ENCODE measurements around the gene CUX1.

Gene CUX1

DNA sequence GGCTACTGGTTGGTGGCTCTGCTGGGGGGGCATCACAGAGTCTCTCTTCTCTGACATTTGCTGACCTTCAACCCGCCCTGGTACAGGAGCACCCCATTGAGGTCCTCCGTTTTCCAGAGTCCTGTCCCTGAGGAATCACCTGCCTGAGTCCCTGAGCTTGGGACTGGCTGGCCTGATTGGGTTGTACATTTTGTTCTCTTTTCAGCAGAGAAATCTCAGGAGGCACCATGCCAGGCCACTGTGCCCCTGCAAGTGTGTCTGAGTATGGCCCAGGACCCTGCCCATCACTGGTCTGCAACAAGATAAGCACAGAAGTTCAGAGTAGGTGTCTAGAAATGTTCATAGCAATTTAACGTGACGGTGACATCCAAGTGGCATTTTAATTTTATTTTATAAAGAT is 131.2 kb downstream of the CUX1 start:
- no peak for DNase-seq (ENCODE audit: low read depth)
- TF ChIP-seq, protein P1, sequence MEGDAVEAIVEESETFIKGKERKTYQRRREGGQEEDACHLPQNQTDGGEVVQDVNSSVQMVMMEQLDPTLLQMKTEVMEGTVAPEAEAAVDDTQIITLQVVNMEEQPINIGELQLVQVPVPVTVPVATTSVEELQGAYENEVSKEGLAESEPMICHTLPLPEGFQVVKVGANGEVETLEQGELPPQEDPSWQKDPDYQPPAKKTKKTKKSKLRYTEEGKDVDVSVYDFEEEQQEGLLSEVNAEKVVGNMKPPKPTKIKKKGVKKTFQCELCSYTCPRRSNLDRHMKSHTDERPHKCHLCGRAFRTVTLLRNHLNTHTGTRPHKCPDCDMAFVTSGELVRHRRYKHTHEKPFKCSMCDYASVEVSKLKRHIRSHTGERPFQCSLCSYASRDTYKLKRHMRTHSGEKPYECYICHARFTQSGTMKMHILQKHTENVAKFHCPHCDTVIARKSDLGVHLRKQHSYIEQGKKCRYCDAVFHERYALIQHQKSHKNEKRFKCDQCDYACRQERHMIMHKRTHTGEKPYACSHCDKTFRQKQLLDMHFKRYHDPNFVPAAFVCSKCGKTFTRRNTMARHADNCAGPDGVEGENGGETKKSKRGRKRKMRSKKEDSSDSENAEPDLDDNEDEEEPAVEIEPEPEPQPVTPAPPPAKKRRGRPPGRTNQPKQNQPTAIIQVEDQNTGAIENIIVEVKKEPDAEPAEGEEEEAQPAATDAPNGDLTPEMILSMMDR (IDR thresholded peaks at IDR 0.05; ENCODE audit: control insufficient read depth, insufficient read depth, low read depth, low read length, missing control alignments), result no peak
- H3K4me3 ChIP-seq (ENCODE audit: control insufficient read depth, low read depth, low read length), result no peak overlapping the region

DNA sequence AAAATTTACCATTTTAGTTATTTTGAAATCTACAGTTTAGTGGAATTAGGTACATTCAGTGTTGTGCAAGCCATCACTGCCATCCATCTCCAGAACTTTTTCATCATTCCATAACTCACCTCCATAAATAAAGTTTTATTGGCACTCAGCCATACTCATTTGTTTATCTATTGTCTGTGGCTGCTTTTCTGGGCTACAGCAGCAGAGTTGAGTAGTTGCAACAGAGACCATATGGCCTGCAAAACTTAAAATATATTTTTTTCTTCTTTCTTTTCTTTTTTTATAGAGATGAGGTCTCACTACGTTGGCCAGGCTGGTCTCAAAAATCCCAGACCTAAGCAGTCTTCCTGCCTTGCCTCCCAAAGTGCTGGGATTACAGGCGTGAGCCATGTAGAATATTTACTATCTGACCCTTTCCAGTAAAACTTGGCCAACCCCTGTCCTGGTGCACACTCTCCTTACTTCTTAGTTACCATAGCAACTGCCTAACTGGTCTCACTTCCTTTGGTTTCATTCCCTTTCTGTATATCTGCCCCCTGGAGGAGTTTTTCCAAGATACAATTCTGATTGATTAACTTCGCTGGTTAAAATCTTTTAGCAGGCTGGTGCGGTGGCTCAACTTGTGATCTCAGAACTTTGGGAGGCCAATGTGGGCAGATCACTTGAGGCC is 133.2 kb downstream of the CUX1 start:
- TF ChIP-seq, protein P1 (IDR thresholded peaks at IDR 0.05; ENCODE audit: control insufficient read depth, insufficient read depth, low read depth, low read length, missing control alignments), result peak; percentile 2
- no peak overlapping the region for H3K4me3 ChIP-seq (ENCODE audit: control insufficient read depth, low read depth, low read length)
- no peak for DNase-seq (ENCODE audit: low read depth)

GRCh38 chr7:101951757-101952156 is 134.3 kb downstream of the CUX1 start:
- DNase-seq (ENCODE audit: low read depth), result no peak
- no peak overlapping the region for H3K4me3 ChIP-seq (ENCODE audit: control insufficient read depth, low read depth, low read length)
- TF ChIP-seq, protein P1 (IDR thresholded peaks at IDR 0.05; ENCODE audit: control insufficient read depth, insufficient read depth, low read depth, low read length, missing control alignments), result no peak

- TF ChIP-seq, protein P1 (IDR thresholded peaks at IDR 0.05; ENCODE audit: control insufficient read depth, insufficient read depth, low read depth, low read length, missing control alignments), result no peak
- H3K4me3 ChIP-seq (ENCODE audit: control insufficient read depth, low read depth, low read length), result no peak overlapping the region
- DNase-seq (ENCODE audit: low read depth), result peak; percentile 77
Measured at GRCh38 chr7:101952355-101953247, 135.2 kb downstream of the CUX1 start.

DNA sequence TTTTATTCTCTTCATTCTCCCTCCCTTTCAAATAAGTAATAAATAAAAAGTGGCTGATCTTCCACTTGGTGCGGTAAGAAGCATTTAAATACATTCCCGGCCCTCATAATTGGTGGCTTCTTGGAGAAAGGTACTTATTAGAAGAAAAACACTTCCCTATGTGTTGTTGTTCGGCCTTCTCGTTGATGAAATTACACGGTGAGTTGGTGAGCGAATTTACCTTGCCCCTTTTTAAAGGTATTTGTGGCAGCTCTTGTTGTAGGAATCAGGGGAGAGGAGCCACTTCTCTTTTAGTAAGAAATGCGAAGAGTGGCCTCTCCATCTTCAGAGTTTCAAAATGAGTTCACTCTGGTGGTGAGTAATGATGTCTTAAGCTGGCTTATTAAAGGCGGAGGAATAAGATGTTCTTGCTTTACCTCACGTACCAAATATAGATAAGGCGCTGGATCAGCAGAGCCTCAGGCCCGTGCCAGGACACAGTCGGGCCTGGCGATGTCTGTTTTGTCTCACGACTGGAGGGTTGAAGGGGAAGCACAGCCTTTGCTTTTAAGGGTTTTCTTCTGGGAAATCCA is 135.9 kb downstream of the CUX1 start:
- H3K4me3 ChIP-seq (ENCODE audit: control insufficient read depth, low read depth, low read length), result no peak overlapping the region
- peak; percentile 86 for DNase-seq (ENCODE audit: low read depth)
- TF ChIP-seq, protein P1 (IDR thresholded peaks at IDR 0.05; ENCODE audit: control insufficient read depth, insufficient read depth, low read depth, low read length, missing control alignments), result no peak

DNA sequence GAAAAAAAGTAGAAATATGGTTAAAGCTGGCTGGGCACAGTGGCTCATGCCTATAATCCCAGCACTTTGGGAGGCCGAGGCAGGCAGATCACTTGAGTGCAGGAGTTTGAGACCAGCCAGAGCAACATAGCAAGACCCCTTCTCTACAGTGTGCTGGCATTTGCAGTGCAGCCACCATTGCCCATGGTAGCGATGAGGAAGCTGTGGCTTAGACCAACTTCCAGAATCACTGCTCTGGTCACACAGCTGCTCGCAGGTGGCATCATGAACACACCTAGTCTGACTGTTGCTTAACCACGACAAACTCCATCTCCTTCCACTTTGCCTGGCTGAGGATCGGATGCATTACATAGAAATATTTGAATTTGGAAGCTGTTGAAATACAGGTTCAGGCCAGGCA is 137.1 kb downstream of the CUX1 start:
- TF ChIP-seq, protein P1 (IDR thresholded peaks at IDR 0.05; ENCODE audit: control insufficient read depth, insufficient read depth, low read depth, low read length, missing control alignments), result no peak
- no peak for DNase-seq (ENCODE audit: low read depth)
- H3K4me3 ChIP-seq (ENCODE audit: control insufficient read depth, low read depth, low read length), result no peak overlapping the region
